B cell (primary cell): ENCODE data around the gene NUB1. TPM values are rescaled to one million over a fixed set of nuclear protein-coding genes. Genes with fewer than 3 reads are reported as not detected.

Experiments
- ATAC-seq: fragments of 200-7000 bp; cut with Tn5 transposase; one replicate; pipeline ENCODE4 v1.10.0; 2021; ENCODE audit warnings: low read depth, mild to moderate bottlenecking, moderate number of reproducible peaks, moderate library complexity
- CTCF ChIA-PET: fragments of 350-600 bp; sonication (Branson Sonifier 250); formaldehyde crosslinking; loops from one replicate; lab custom pipeline; 2021; ENCODE audit warnings: antibody characterized with exemption, inconsistent platforms; lab: Charles Lee
- POLR2A ChIA-PET: fragments of 350-600 bp; sonication (Branson Sonifier 250); formaldehyde crosslinking; loops from one replicate; lab custom pipeline; 2021; ENCODE audit warnings: antibody characterized with exemption; lab: Charles Lee
- DNase-seq: peaks from one replicate; pipeline ENCODE4 v3.0.0; 2013
- H2AFZ ChIP-seq: 2 replicates; pipeline ENCODE4 v1.6.1; 2012; ENCODE audit warnings: mild to moderate bottlenecking, low read depth, low read length; ENCODE audit not compliant: insufficient read depth, poor library complexity, severe bottlenecking
- H3K27ac ChIP-seq, 2 donors: 1 replicate in 1 of 2; 2 replicates in 1 of 2; pipeline ENCODE4 v1.5.1; 2012 to 2013; ENCODE audit warnings: low read length in 2 of 2, mild to moderate bottlenecking in 2 of 2, moderate library complexity in 1 of 2
- H3K27me3 ChIP-seq, 4 experiments: fragments of 200-600 bp in 1 of 4; sonication (generic) in 1 of 4; replicated peaks in 1 of 4; 1 replicate in 2 of 4; 2 replicates in 2 of 4; pipeline versions ENCODE4 v1.6.1 to v1.7.0; 2013 to 2016; ENCODE audit warnings: low read length in 3 of 4, mild to moderate bottlenecking in 2 of 4, mixed read lengths in 1 of 4, moderate library complexity in 1 of 4; ENCODE audit not compliant: insufficient read depth in 4 of 4, control insufficient read depth in 3 of 4; ENCODE audit errors: control extremely low read depth in 1 of 4
- H3K36me3 ChIP-seq, 2 experiments: replicated peaks in 1 of 2; 1 replicate in 1 of 2; 2 replicates in 1 of 2; pipeline versions ENCODE4 v1.6.1 to v1.7.1; 2013; ENCODE audit warnings: low read length in 1 of 2; ENCODE audit not compliant: insufficient read depth in 2 of 2, control insufficient read depth in 1 of 2; ENCODE audit errors: control extremely low read depth in 1 of 2, extremely low read depth in 1 of 2
- H3K4me1 ChIP-seq, 2 donors: fragments of 200-600 bp in 1 of 2; sonication (generic) in 1 of 2; 1 replicate in 1 of 2; 2 replicates in 1 of 2; pipeline versions ENCODE4 v1.5.1 to v1.6.1; 2013 to 2017; ENCODE audit warnings: low read length in 2 of 2; ENCODE audit not compliant: control insufficient read depth in 2 of 2, insufficient read depth in 2 of 2
- H3K4me2 ChIP-seq: replicated peaks from 2 replicates; pipeline ENCODE3; 2012; ENCODE audit warnings: mild to moderate bottlenecking, low read depth, low read length; ENCODE audit not compliant: poor library complexity, severe bottlenecking
- H3K4me3 ChIP-seq, 5 experiments: fragments of 200-600 bp in 1 of 5; sonication (generic) in 1 of 5; 1 replicate in 3 of 5; 2 replicates in 2 of 5; pipeline versions ENCODE4 v1.5.1 to v1.7.0; 2011 to 2016; ENCODE audit warnings: low read length in 4 of 5, mild to moderate bottlenecking in 4 of 5, low read depth in 2 of 5, control low read depth in 1 of 5, moderate library complexity in 1 of 5; ENCODE audit not compliant: insufficient read depth in 1 of 5; ENCODE audit errors: control extremely low read depth in 1 of 5, extremely low read depth in 1 of 5
- H3K79me2 ChIP-seq: fragments of 200-600 bp; sonication (generic); one replicate; pipeline ENCODE4 v1.6.0; 2016; ENCODE audit warnings: low read length; ENCODE audit not compliant: control insufficient read depth, insufficient read depth
- H3K9ac ChIP-seq: fragments of 200-600 bp; sonication (generic); 2 replicates; pipeline ENCODE4 v1.6.1; 2017; ENCODE audit warnings: mild to moderate bottlenecking, low read length, moderate library complexity
- H3K9me3 ChIP-seq, 3 donors: one replicate each; pipeline versions ENCODE4 v1.6.1 to v1.7.1; 2013; ENCODE audit warnings: low read length in 2 of 3; ENCODE audit not compliant: control insufficient read depth in 2 of 3, insufficient read depth in 1 of 3; ENCODE audit errors: control extremely low read depth in 1 of 3
- H4K20me1 ChIP-seq: 2 replicates; pipeline ENCODE4 v1.6.0; 2012; ENCODE audit warnings: mild to moderate bottlenecking, low read length; ENCODE audit not compliant: insufficient read depth, control insufficient read depth, poor library complexity, severe bottlenecking
- H3K27ac Mint-ChIP-seq: one replicate; pipeline ENCODE4 v1.8.0; 2021; ENCODE audit warnings: mixed read lengths
- H3K27me3 Mint-ChIP-seq: one replicate; pipeline ENCODE4 v1.8.0; 2021; ENCODE audit warnings: mixed read lengths
- H3K4me1 Mint-ChIP-seq: one replicate; pipeline ENCODE4 v1.8.0; 2021; ENCODE audit warnings: mixed read lengths
- H3K4me3 Mint-ChIP-seq: one replicate; pipeline ENCODE4 v1.8.0; 2021; ENCODE audit warnings: mixed read lengths
- H3K9me3 Mint-ChIP-seq: one replicate; pipeline ENCODE4 v1.8.0; 2022; ENCODE audit warnings: mixed read lengths; ENCODE audit not compliant: insufficient read depth
- EZH2 ChIP-seq: IDR thresholded peaks from 2 replicates; pipeline ENCODE4 v1.6.1; 2012; ENCODE audit warnings: borderline replicate concordance, low read depth, mild to moderate bottlenecking, moderate library complexity, low read length; ENCODE audit not compliant: insufficient read depth, poor library complexity, severe bottlenecking
- WGBS: methylation state at CpG from one replicate; pipeline ENCODE4 v1.1.5; 2013; ENCODE audit warnings: missing lambda C conversion rate; ENCODE audit not compliant: insufficient coverage; 5-methylcytosine and 5-hydroxymethylcytosine counted together
- intact Hi-C: fragments of 100-400 bp; cut with micrococcal nuclease; formaldehyde crosslinking; loops from one replicate; pipeline ENCODE4 v1.10.0; 2022
- polyA plus RNA-seq: library from polyadenylated mRNA; depleted of rRNA; stranded (reverse); fragments of >200 nt; gene quantifications from 2 replicates; pipeline ENCODE4 v1.2.3, GENCODE V29; 2012
- total RNA-seq, 2 donors: library from RNA; stranded (reverse); fragments of 120-200 nt in 1 of 2; gene quantifications; 1 replicate in 1 of 2; 2 replicates in 1 of 2; pipeline versions ENCODE4 v1.2.3 to v1.2.4, GENCODE V29; 2013 to 2022
- TF ChIP-seq, protein P1 (sequence below): fragments of 200-600 bp; IDR thresholded peaks from one replicate; pipeline ENCODE4 v1.8.0; 2022; ENCODE audit warnings: antibody characterized with exemption, mild to moderate bottlenecking

Gene NUB1
- total and polyA plus RNA-seq, 2 donors (not counting 1 experiment from before 2014, with no cell fraction given) = 55.0 to 104 TPM

GRCh38 chr7:151366166-151366879 lies 24.7 kb downstream of the NUB1 start:
- no peaks in the 10 kb centered on the region for H3K27me3 Mint-ChIP-seq
- Histone ChIP-seq H4K20me1 (peaks cover 5% of the 10 kb centered on the region), H3K9me3 (no peaks in the 10 kb centered on the region), H3K9ac (no peak overlapping the region), H3K36me3 (peaks cover 4 to 49% of the 10 kb centered on the region in 2 experiments), H3K4me3 (no peak overlapping the region), H3K27me3 (no peaks in the 10 kb centered on the region), H2AFZ (no peak overlapping the region), H3K27ac (no peak overlapping the region), H3K4me2 (no peak overlapping the region), H3K79me2 (peaks cover 6% of the 10 kb centered on the region), H3K4me1 (peaks cover 0 to 5% of the 10 kb centered on the region in 2 donors)
- H3K4me1 Mint-ChIP-seq = peaks cover 8% of the 10 kb centered on the region
- no peak for DNase-seq
- POLR2A ChIA-PET = interaction anchor here (1.1 kb wide), 1 partner anchor 82 kb away, joined by 3 read pairs; no protein-coding TSS in a partner anchor
- H3K27ac Mint-ChIP-seq = no peak overlapping the region
- intact Hi-C loops = no loop called here
- CTCF ChIA-PET = interaction anchor here (0.8 to 13.4 kb wide), 6 partner anchors 12 to 82 kb away, joined by 3 to 230 read pairs (median 40); no protein-coding TSS in a partner anchor
- TF ChIP-seq, protein P1, sequence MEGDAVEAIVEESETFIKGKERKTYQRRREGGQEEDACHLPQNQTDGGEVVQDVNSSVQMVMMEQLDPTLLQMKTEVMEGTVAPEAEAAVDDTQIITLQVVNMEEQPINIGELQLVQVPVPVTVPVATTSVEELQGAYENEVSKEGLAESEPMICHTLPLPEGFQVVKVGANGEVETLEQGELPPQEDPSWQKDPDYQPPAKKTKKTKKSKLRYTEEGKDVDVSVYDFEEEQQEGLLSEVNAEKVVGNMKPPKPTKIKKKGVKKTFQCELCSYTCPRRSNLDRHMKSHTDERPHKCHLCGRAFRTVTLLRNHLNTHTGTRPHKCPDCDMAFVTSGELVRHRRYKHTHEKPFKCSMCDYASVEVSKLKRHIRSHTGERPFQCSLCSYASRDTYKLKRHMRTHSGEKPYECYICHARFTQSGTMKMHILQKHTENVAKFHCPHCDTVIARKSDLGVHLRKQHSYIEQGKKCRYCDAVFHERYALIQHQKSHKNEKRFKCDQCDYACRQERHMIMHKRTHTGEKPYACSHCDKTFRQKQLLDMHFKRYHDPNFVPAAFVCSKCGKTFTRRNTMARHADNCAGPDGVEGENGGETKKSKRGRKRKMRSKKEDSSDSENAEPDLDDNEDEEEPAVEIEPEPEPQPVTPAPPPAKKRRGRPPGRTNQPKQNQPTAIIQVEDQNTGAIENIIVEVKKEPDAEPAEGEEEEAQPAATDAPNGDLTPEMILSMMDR = no peak
- no peak for TF ChIP-seq EZH2
- no peaks in the 10 kb centered on the region for H3K9me3 Mint-ChIP-seq
- H3K4me3 Mint-ChIP-seq = no peak overlapping the region
- 95% methylated on average over 8 of the region's 9 CpGs for WGBS
- ATAC-seq = no peak

- H3K9me3 Mint-ChIP-seq = no peaks in the 10 kb centered on the region
- H3K4me3 Mint-ChIP-seq = no peak overlapping the region
- H3K4me3 ChIP-seq = no peak overlapping the region
- H3K79me2 ChIP-seq = peaks cover 6% of the 10 kb centered on the region
- H3K27me3 ChIP-seq = no peaks in the 10 kb centered on the region
- no peaks in the 10 kb centered on the region for H3K27me3 Mint-ChIP-seq
- ATAC-seq (no peak), DNase-seq (no peak)
- no peak overlapping the region for H2AFZ ChIP-seq
- intact Hi-C loops = no loop called here
- POLR2A ChIA-PET = interaction anchor here (1.1 kb wide), 1 partner anchor 82 kb away, joined by 3 read pairs; no protein-coding TSS in a partner anchor
- no peak overlapping the region for H3K4me2 ChIP-seq
- no peaks in the 10 kb centered on the region for H3K9me3 ChIP-seq
- no peak overlapping the region for H3K27ac ChIP-seq
- TF ChIP-seq EZH2 = no peak
- TF ChIP-seq, protein P1 = no peak
- H3K4me1 ChIP-seq = peaks cover 0 to 5% of the 10 kb centered on the region in 2 donors
- H3K27ac Mint-ChIP-seq = no peak overlapping the region
- CTCF ChIA-PET = interaction anchor here (1.4 to 13.4 kb wide), 4 partner anchors 13 to 81 kb away, joined by 3 to 230 read pairs (median 79); no protein-coding TSS in a partner anchor
- H4K20me1 ChIP-seq = peaks cover 10% of the 10 kb centered on the region
- H3K36me3 ChIP-seq = peaks cover 4 to 49% of the 10 kb centered on the region in 2 experiments
- WGBS = 80% methylated on average over 3 of the region's 5 CpGs
- peaks cover 8% of the 10 kb centered on the region for H3K4me1 Mint-ChIP-seq
- H3K9ac ChIP-seq = no peak overlapping the region
These were observed 25.2 kb downstream of the NUB1 start for GRCh38 chr7:151366880-151367222.
